ENCODE data around the gene LUZP2.

The LUZP2 gene

DNA sequence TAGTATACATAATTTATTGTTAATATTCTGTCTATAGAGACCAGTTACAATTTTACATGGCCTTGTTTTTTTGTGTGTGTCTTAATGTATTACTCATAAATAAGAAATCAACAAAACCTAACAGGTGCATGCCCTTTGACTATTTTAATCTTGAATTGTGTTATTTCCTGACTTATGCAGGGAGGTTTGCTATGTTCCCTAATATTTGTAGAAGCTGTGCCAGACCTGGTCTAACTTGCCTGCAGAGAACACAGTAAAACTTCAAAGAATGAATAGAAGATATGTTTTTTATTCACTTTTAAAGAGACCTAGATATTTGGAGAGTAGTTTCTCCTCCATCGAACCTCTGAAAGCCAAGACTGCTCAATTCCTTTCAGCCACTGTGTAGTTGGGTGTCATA is 234.7 kb downstream of the LUZP2 start:
- TF ChIP-seq GLIS3 (CRISPR knock-in tag; IDR thresholded peaks at IDR 0.05) (no peak), ZC3H10 (CRISPR knock-in tag; IDR thresholded peaks at IDR 0.05) (no peak), ZFP30 (CRISPR knock-in tag; IDR thresholded peaks at IDR 0.05) (no peak), ZNF70 (CRISPR knock-in tag; IDR thresholded peaks at IDR 0.05) (no peak), TCF4 (CRISPR knock-in tag; IDR thresholded peaks at IDR 0.05; ENCODE audit: borderline replicate concordance) (no peak), ISL1 (CRISPR knock-in tag; IDR thresholded peaks at IDR 0.05) (no peak), OSR1 (CRISPR knock-in tag; IDR thresholded peaks at IDR 0.05) (no peak), ZFP3 (CRISPR knock-in tag; IDR thresholded peaks at IDR 0.05) (no peak), RARB (CRISPR knock-in tag; IDR thresholded peaks at IDR 0.05) (no peak), TOX (CRISPR knock-in tag; IDR thresholded peaks at IDR 0.05; ENCODE audit: borderline replicate concordance) (no peak), ESRRG (CRISPR knock-in tag; IDR thresholded peaks at IDR 0.05) (no peak), SNAI2 (CRISPR knock-in tag; IDR thresholded peaks at IDR 0.05) (no peak), ZNF565 (CRISPR knock-in tag; conservative IDR thresholded peaks at IDR 0.05; ENCODE audit: low read depth) (no peak), ARNTL (CRISPR knock-in tag; IDR thresholded peaks at IDR 0.05; ENCODE audit: borderline replicate concordance, low read depth) (no peak), ZNF8 (CRISPR knock-in tag; IDR thresholded peaks at IDR 0.05) (no peak)
- TF ChIP-seq, protein P1, sequence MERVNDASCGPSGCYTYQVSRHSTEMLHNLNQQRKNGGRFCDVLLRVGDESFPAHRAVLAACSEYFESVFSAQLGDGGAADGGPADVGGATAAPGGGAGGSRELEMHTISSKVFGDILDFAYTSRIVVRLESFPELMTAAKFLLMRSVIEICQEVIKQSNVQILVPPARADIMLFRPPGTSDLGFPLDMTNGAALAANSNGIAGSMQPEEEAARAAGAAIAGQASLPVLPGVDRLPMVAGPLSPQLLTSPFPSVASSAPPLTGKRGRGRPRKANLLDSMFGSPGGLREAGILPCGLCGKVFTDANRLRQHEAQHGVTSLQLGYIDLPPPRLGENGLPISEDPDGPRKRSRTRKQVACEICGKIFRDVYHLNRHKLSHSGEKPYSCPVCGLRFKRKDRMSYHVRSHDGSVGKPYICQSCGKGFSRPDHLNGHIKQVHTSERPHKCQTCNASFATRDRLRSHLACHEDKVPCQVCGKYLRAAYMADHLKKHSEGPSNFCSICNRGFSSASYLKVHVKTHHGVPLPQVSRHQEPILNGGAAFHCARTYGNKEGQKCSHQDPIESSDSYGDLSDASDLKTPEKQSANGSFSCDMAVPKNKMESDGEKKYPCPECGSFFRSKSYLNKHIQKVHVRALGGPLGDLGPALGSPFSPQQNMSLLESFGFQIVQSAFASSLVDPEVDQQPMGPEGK (CRISPR knock-in tag; IDR thresholded peaks at IDR 0.05; ENCODE audit: borderline replicate concordance) = no peak
- TF ChIP-seq, protein P2, sequence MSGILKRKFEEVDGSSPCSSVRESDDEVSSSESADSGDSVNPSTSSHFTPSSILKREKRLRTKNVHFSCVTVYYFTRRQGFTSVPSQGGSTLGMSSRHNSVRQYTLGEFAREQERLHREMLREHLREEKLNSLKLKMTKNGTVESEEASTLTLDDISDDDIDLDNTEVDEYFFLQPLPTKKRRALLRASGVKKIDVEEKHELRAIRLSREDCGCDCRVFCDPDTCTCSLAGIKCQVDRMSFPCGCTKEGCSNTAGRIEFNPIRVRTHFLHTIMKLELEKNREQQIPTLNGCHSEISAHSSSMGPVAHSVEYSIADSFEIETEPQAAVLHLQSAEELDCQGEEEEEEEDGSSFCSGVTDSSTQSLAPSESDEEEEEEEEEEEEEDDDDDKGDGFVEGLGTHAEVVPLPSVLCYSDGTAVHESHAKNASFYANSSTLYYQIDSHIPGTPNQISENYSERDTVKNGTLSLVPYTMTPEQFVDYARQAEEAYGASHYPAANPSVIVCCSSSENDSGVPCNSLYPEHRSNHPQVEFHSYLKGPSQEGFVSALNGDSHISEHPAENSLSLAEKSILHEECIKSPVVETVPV (CRISPR knock-in tag; IDR thresholded peaks at IDR 0.05) = no peak
- TF ChIP-seq, protein P3, sequence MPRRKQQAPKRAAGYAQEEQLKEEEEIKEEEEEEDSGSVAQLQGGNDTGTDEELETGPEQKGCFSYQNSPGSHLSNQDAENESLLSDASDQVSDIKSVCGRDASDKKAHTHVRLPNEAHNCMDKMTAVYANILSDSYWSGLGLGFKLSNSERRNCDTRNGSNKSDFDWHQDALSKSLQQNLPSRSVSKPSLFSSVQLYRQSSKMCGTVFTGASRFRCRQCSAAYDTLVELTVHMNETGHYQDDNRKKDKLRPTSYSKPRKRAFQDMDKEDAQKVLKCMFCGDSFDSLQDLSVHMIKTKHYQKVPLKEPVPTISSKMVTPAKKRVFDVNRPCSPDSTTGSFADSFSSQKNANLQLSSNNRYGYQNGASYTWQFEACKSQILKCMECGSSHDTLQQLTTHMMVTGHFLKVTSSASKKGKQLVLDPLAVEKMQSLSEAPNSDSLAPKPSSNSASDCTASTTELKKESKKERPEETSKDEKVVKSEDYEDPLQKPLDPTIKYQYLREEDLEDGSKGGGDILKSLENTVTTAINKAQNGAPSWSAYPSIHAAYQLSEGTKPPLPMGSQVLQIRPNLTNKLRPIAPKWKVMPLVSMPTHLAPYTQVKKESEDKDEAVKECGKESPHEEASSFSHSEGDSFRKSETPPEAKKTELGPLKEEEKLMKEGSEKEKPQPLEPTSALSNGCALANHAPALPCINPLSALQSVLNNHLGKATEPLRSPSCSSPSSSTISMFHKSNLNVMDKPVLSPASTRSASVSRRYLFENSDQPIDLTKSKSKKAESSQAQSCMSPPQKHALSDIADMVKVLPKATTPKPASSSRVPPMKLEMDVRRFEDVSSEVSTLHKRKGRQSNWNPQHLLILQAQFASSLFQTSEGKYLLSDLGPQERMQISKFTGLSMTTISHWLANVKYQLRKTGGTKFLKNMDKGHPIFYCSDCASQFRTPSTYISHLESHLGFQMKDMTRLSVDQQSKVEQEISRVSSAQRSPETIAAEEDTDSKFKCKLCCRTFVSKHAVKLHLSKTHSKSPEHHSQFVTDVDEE (CRISPR knock-in tag; IDR thresholded peaks at IDR 0.05) = no peak
- ATAC-seq = no peak

DNA sequence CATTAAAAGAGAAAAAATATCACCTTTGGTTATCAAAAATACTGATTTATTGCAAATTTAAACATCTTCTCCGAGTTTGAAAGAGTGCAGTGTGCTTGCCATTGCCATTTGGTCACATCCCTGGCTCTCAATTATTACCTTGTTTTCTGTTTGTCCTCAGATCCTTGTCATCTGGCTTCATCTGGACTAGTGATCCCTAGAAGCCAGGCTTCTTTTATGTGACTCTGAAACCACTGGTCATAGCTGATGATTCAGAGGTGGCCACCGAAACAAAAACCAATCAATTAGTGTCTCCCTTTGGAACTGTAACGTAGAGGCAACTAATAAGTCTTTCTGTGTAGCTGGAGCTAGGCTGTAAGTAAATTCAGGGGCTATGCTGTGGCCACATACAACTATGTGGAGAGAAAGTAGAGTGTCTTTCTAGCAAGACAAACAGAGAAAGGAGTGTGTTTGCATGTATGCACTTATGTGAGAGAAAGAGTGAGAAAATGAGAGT is 237.9 kb downstream of the LUZP2 start:
- no peak for TF ChIP-seq ESRRG (CRISPR knock-in tag; IDR thresholded peaks at IDR 0.05)
- TF ChIP-seq, protein P2 (CRISPR knock-in tag; IDR thresholded peaks at IDR 0.05) = no peak
- TF ChIP-seq ZNF565 (CRISPR knock-in tag; conservative IDR thresholded peaks at IDR 0.05; ENCODE audit: low read depth) = no peak
- no peak for TF ChIP-seq PPARA (CRISPR knock-in tag; IDR thresholded peaks at IDR 0.05; ENCODE audit: borderline replicate concordance)
- no peak for TF ChIP-seq TCF4 (CRISPR knock-in tag; IDR thresholded peaks at IDR 0.05; ENCODE audit: borderline replicate concordance)
- TF ChIP-seq RARB (CRISPR knock-in tag; IDR thresholded peaks at IDR 0.05) = no peak
- no peak for TF ChIP-seq ZFP30 (CRISPR knock-in tag; IDR thresholded peaks at IDR 0.05)
- TF ChIP-seq, protein P4, sequence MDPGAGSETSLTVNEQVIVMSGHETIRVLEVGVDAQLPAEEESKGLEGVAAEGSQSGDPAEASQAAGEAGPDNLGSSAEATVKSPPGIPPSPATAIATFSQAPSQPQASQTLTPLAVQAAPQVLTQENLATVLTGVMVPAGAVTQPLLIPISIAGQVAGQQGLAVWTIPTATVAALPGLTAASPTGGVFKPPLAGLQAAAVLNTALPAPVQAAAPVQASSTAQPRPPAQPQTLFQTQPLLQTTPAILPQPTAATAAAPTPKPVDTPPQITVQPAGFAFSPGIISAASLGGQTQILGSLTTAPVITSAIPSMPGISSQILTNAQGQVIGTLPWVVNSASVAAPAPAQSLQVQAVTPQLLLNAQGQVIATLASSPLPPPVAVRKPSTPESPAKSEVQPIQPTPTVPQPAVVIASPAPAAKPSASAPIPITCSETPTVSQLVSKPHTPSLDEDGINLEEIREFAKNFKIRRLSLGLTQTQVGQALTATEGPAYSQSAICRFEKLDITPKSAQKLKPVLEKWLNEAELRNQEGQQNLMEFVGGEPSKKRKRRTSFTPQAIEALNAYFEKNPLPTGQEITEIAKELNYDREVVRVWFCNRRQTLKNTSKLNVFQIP (CRISPR knock-in tag; IDR thresholded peaks at IDR 0.05; ENCODE audit: borderline replicate concordance, low read depth) = no peak
- TF ChIP-seq ISL1 (CRISPR knock-in tag; IDR thresholded peaks at IDR 0.05) = no peak
- TF ChIP-seq, protein P3 (CRISPR knock-in tag; IDR thresholded peaks at IDR 0.05) = no peak
- no peak for TF ChIP-seq TOX (CRISPR knock-in tag; IDR thresholded peaks at IDR 0.05; ENCODE audit: borderline replicate concordance)
- no peak for TF ChIP-seq ZNF70 (CRISPR knock-in tag; IDR thresholded peaks at IDR 0.05)
- no peak for TF ChIP-seq ARNTL (CRISPR knock-in tag; IDR thresholded peaks at IDR 0.05; ENCODE audit: borderline replicate concordance, low read depth)
- TF ChIP-seq, protein P5, sequence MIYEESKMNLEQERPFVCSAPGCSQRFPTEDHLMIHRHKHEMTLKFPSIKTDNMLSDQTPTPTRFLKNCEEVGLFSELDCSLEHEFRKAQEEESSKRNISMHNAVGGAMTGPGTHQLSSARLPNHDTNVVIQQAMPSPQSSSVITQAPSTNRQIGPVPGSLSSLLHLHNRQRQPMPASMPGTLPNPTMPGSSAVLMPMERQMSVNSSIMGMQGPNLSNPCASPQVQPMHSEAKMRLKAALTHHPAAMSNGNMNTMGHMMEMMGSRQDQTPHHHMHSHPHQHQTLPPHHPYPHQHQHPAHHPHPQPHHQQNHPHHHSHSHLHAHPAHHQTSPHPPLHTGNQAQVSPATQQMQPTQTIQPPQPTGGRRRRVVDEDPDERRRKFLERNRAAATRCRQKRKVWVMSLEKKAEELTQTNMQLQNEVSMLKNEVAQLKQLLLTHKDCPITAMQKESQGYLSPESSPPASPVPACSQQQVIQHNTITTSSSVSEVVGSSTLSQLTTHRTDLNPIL (CRISPR knock-in tag; IDR thresholded peaks at IDR 0.05; ENCODE audit: low read depth) = no peak
- no peak for TF ChIP-seq BACH2 (CRISPR knock-in tag; IDR thresholded peaks at IDR 0.05; ENCODE audit: borderline replicate concordance)
- TF ChIP-seq ZNF8 (CRISPR knock-in tag; IDR thresholded peaks at IDR 0.05) = no peak
- no peak for TF ChIP-seq OSR1 (CRISPR knock-in tag; IDR thresholded peaks at IDR 0.05)
- no peak for ATAC-seq
